ENCODE data around the gene GDPD5.

The GDPD5 gene

DNA sequence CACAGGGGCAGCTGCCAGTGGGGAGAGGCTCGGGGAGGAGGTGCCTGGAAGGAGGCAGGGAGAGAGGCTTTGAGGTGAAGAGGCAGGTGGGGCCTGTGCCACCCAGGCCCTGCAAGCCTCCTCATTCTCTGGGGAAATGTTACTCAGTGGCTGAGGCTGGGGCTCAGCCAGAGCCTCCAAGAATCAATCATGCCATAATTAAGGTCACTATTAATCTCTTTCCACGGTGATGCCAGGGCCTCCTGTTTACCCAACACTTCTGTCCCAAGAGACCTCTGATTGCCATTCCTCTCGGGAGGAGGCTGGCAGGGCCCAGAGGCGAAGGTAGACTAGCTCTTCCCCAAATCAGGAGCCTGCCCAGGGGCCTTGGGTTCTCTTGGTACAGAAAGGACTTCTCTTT, 38.4 kb downstream of the GDPD5 start:
- DNase-seq, result no peak

DNA sequence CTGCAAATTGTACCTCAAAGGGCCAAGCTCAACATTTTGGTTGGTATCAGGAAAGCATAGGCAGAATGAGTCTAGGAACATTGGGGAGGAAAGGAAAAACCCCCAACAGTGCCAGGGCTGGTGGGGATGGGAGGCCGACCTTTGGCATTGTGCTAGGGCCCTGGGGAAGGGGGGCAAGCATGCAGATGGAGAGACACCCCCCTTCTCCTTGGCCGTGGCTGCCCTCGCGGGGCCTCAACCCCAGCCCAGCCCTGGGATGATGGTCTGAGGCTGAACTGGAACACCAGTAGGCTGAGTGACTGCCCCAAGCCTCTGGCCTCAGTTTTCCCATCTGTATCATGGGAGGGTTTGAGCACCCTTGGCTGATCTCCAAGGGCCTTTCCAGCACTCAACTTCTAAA, 40.0 kb downstream of the GDPD5 start:
- DNase-seq, result no peak

DNA sequence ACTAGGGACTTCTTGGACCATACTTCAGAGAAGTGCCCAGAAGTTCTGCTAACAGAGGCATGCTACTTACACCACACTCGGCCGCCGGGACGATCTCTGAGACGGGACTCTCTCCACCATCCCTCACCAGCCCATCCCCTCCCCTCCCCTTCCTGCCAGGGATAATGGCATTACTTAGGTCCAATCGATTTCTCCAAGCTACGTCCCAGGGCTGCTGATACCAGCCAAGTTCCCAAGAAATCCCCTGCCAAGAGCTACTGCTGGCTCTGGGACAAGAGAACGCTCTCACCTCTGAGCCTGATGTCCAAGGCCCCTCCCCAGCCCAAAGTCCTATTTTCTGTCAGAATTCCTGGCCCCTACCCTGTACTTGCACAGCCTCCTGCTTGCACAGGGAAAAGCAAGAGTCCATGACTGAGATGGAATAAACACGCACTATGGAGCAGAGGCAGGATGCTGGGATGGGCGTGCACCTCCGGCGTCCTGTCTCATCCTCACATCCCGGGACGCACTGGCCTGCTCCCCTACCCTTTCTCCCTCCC, 42.7 kb downstream of the GDPD5 start:
- DNase-seq, result no peak

DNA sequence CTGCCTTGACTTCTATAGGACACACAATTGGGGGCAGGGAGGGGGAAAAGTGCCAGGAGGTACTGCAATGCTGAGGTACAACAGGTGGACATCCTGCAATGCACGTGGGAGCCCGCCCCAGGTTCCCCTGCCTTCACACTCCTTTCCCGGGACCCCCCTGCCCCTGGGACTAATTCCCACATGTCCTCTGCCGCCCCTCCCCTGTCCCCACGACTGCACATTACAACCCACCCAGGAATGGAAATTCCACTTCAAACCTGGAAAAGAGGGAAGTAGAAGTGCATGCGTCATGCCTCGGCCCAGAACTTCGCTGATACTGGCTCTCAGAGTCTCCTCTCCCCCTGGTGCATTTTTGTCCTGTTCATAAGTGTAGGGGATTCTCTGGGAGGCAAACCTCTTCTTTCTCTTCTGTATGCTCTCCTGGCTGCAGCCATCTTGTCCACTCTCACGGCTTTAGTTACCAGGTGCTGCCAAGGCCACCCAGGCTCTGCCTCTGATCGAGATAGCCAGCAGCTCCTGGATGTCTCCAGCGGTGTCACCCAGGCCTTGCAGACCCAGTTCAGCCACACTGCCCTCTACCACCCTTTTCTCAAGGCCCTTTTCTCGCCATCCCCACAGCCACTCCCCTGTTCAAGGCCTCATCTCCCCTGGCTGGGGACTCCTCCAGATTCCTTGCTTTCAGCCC, 43.7 kb downstream of the GDPD5 start:
- DNase-seq, result no peak

DNA sequence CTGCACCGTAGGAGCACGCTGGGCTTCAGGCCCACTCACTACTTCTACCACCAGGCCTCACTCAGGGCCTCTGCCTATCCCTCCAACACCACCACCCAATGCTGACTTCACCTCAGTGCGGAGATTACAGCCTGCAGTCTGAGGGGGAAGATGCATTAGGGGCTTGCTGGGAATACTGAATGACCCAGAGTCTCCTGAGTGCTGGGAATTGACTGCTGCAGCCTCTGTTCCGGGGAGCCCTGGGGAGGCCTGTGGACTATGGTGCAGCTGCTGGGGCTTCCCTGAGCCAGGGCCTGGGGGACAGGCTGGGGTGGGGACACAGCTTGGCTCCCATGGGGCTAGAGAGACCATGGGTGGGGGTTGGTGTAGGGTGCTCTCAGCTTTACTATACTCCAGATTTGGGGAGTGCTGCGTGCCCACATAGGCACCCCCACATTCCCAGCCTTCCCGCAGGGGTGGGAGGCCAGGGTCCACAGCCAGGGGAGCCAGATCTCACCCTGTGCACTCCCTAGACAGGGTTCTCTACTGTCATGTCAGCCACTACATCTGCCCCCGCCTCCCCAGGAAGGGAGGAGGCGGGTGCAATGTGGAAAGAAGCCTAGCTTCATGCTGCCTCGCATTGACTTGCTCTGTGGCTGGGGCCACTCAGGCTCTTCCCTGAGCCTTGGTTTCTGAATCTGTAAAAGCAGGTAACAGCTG, 44.4 kb downstream of the GDPD5 start:
- DNase-seq, result no peak

DNA sequence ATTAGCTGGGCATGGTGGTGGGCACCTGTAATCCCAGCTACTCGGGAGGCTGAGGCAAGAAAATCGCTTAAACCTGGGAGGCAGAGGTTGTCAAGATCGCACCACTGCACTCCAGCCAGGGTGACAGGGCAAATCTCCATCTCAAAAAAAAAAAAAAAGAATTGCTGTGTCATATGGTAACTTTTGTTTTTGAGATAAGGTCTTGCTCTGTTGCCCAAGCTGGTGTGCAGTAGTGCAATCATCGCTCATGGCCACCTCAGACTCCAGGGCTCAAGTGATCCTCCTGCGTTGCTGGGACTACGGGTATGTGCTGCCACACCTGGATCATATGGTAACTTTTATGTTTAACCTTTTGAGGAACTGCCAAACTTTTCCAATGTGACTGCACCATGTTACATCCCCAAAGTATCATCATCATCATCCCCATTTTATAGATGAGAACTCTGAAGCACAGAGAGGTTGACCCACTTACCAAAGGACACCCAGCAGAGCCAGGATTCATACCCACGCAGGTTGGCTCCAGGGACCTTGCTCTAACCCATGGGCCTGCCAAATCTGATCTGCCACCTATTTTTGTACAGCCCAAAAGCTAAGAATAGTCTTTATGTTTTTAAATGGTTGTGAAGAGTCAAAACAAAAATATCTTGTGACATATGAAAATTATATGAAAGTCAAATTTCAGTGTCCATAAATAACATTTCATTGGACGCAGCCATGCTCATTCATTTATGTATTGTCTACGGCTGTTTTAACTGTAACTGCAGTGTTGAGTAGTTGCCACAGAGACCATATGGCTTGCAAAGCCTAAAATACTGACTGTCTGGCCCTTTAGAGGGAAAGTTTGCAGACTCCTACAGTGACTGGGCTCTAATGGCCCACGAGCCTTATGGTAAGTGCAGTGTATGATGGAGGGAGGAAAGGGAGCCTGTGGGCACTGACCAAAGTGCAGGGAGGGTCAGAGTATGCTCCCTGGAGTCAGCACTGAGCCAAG, 45.3 kb downstream of the GDPD5 start:
- no peak for DNase-seq

DNA sequence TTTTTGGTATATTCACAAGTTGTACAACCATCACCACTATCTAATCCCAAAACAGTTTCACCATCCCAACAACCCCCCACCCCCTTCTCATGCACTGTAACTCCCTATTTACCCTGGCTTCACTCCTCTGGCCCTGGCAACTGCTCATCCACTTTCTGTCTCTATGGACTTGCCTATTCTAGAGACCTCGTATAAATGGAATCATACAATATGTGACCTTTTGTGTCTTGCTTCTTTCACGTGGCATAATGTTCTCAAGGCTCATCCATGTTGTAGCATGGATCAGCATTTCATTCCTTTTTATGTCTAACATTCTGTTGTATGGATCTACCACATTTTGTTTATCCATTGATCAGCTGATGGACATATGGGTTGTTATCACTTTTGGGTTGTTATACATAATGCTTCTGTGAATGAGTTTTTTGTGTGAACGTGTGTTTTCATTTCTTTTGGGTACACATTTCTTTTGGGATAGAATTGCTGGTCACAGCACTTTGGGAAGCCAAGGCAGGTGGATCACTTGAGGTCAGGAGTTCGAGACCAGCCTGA, 46.1 kb downstream of the GDPD5 start:
- DNase-seq, result no peak

DNA sequence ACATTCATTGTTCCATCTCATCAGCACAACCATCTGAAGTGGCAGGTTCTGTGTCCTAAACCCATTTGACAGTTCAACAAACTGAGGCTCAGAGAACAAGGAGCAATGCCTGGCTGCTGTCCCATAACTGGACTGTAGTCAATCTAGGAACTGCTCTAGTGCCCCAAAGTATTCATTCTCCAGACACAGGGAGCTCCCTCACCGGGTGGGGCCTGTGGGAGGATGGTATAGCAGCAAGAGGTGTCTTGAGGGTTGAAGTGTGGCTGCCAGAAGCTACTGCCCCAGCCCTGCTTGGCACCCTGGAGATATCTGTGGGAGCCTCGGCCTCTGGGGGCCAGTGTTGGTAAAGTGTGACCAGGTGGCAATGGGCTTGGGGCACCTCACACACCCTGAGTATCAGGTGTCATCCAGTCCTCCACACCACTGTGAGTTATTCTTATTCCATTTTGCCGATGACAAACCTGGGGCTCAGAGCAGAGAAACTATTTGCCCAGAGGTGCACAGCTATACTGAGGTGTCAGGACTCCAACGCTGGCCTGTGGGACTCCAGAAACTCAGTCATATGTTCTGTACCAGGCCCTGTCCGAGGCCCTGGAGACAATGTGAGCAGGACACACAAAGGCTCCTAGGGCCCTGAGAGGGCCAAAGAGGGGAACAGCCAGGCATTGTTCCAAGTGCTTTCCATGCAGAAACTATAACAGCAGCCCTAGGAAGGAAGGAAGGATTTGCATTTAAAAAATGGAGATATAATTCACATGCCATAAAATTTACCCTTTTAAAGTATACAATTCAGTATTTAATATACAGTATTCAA, 46.8 kb downstream of the GDPD5 start:
- no peak for DNase-seq

DNA sequence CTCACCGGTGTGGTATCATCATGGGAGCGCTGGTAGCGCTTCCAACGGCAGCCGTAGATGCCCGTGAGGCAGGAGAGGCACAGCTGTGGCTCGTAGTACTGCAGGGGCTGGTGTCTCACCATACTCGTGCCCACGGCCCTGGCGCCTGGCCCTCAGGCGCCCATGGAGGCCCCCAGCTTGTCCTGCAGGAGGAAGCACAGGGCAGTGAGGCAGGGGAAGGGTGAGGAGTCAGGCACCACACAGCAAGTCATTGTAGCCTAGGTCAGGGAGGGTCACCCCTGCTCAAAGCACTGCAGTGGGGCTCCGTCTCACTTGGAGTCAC, 48.2 kb downstream of the GDPD5 start:
- no peak for DNase-seq

DNA sequence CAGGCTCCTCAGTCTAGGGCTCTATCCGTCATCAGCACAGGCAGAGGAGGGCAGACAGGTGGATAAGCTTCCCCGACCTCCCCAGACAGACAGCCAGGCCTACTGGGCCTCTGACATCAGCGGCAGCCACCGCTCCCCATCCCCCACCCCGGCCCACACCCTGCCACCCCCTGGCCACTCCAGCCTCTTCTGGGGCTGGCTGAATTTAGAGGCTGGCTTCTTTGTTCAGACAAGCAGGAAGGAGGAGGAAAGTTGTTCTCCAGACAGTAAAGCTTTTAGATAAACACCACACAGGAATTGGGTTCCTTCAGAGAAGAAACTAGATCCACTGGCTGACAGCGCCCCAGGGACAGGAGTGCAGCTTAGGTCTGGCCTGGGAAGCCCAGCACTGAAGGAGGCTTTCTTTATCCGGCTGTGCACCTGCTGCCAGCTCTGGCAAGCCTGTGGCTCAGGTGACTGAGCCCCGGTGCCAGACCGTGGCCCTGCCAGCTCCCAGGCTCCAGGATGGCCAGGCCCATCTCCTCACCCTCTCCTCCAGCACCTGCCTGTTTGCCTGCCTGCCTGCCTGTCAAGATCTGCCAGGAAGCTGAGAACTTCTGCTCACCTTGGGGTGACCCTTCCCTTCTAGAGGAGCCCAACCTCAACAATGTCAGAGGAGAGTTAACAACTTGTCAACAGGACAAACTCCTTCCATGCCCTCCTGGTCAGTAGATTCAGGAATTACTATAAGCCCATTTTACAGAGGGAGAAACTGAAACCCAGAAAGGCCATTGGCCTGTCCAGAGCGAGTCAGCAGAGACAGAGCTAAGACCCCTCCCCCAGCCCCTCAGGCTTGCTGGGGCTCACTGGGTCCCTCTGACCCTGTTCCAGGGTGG, 48.8 kb downstream of the GDPD5 start:
- DNase-seq, result no peak

DNA sequence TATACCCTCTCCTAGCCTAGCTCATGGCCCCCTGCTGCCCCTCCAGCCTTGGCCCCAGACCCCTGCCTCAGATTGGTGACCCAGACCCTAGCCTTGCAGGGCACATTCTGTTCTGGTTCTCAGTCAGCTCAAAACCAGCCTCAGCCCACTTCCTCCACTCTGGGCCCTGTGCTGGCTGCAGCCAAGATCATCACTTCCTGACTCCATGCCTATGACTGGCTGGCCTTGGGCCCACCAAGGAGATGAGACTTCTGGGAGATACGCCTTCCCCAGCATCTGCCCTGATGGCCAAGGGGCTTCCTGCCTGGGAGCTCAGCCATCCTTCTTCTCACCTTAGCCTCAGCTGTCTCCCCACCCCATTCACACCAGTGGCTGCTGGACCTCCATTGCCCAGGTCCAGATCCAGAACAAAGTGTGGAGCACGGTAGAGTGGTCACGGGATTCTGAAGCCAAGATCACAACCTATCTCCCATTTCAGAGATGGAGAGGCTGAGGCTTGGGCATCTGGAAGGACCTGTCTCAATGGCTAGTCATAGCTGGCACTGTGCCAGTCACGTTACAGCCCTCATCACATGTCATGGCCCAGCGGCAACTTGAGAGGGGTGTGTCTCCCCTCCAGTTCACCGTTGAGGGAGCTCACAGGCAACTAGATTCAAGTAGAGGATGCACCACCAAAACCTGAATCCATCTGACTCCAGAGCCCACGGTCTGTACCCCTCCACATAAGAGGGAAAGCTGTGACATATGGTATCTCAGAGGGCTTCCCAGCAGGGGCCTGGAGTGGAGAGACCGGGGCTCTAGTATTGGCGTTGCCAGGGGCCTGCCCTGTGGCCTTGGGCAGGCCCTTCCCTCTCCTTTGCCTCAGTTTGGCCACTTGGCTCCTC, 49.7 kb downstream of the GDPD5 start:
- no peak for DNase-seq

DNA sequence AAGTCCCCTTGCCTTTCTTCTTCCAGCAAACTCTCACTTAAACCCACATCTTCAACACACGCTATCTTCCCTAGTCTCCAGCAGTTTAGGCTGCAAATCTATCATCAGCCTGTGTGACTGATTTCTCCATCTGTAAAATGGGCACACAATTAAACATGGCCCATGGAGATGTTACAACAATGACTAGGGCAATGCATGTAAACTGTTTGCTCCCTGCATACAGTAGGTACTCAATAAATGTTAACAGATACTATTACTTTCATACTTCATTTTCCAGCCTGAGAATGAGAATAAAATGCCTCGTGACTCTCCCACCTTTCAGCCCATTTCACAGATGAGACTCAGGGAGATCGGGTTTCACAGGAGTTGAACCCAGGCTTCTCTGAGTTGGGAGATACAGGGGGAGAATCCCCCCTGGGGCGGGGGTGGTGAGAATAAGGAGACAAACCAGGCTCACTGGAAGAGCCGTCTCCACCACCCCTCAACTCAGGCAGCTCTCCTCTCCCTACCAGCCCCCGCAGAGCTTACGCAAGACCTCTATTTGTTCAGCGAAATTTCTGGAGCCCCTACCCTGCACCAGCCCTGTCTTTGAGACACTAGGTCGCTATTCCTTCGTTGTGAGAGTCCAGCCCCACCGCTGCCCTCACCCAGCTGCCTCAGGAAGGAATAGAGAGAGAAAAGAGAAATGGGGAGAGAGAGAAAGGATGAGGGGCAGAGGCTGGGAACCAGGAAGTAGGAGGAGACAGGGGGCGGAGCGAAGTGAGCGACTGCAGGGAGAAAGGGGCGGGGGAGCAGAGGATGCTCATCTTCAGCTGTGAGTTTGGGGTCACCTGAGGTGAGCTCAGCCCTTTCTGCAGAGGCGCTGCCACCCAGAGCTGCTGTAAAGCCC, 50.6 kb downstream of the GDPD5 start:
- no peak for DNase-seq

DNA sequence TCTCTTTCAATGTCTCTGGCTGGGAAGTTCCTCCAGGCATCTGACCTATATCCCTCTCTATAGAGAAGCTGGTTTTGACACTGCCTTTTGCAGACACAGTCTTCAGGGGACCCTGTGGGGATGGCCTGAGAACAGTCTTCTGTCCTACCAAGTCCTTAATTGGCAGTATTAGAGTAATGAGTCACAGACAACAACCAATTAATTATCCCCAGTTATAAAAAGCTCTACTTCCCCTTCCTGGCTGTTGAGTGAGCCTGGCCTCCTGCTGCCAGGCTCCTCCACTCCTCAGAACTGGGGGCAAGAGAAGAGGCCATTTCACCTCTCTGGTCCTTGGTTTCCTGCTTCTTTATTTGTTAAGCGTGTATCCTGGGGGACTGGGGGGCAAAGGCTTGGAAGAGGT, 51.5 kb downstream of the GDPD5 start:
- DNase-seq, result no peak

DNA sequence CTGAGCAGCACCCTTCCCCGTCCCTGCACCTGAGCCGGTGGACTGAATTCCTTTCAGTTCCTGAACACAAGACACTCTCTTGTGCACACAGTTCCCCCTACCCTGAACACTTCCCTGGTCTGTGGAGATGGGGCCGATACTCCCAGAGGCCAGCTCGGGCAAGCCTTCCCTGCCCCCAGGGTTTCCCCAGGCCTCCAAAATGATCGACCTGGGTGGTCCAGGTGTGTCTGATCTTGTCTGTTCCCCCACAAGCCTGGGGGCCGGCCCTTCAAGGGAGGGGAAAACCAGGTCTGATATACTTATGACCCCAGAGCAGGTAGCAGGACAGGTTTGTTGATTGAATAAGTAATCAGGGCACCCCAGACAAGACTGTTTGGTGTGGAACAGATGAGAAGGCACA, 52.1 kb downstream of the GDPD5 start:
- DNase-seq, result no peak

DNA sequence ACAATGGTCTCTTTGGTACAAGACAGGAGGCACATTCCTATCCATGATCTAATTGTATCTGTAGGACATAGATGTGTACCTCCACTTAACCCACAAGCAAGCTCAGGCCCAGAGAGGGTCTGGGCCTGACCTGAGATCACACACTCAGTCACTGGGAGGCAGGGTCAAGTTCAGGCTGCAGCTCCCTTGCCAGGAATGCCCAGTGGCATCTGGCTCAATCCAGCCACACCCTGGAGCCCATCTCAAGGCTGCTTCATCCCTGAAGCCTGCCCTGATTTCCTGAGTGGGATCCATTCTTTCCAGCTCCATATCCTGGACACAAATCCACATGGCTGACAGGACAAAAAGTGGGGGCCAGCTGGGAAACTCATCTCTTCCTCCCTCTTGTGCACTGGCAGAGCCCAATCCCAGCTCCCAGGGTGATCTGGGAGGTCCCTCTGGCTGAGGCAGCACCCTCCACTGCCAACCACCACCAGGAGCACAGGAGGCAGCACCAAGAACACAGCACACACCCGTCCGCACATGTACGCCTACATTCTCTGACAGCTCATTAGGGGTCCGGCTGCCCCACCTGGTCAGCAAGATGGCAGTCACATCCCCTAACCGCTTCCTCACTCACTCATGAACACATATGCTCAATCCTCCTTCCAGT, 53.5 kb downstream of the GDPD5 start:
- DNase-seq, result no peak

DNA sequence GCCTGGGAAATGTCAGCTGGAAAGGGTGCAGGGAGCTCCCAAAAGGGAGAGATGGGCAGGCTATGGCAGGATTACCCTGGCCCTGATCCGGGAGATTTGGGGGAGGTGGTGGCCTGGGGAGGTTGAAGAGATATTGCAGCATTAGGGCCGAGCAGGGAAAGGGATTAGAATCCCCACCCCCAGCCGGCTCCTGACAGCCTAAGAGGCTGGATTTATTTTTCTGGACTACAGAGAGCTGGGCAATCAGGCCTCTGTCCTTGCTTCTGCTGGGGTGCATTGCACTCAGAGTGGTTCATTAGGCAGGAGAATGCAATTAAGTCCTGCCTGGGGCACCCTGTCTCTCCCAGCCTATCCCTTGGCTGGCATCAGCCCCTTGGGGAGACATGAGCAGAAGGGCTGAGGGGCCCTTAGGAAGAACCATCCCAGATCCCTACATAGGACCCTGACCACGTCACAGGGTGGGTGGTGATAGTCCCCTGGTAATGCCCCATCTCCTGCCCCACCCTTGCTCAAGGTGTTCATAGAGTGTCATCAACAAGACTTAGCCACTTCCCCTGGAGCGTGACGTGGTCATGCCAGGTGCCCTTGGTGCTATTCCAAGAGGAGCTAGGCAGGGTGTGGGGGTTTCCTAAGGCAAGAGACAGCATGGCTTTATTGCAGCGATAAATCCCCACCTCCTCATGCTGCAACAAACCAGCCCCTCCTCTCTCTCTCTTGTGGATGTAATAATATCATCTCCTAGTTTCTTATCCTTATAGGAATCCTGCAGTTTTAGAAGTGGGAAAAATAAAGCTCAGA, 54.4 kb downstream of the GDPD5 start:
- no peak for DNase-seq

DNA sequence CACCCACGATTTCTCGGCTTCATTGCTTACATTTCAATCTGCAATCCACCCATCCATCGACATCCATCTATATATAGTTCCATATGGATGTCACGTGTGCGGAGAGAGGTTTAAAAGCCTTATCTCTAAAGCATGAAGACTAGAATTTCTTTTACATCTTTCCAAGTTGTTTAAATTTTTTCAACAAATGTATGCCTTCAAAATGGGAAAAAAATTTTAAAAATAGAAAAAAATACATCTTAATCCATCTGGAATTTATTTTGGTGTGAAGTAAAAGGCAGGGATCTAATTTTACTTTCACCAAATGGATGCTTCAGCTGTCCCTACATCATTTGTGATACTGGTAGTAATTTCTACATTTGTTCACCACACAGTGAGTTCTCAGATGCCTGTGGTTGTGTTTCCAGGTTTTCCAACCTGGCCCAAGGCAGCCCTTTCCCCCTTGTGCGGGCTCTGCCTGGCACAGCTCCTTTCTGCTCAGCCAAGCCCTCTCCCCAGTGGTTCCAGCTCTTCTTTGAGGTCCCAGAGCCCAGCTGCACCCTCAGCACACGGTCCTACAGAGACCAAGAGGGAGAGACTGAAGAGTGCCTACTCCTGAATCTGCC, 55.2 kb downstream of the GDPD5 start:
- no peak for DNase-seq

Data from NCI-H1048 (cell line).